ENCODE measurements around the gene TSPOAP1. TPM values are rescaled to one million over a fixed set of nuclear protein-coding genes. Genes with fewer than 3 reads are reported as not detected.

The TSPOAP1 gene
- total RNA-seq, 4 donors from 2014 or later: 0.59 to 43.7 (median 32.4) TPM

DNA sequence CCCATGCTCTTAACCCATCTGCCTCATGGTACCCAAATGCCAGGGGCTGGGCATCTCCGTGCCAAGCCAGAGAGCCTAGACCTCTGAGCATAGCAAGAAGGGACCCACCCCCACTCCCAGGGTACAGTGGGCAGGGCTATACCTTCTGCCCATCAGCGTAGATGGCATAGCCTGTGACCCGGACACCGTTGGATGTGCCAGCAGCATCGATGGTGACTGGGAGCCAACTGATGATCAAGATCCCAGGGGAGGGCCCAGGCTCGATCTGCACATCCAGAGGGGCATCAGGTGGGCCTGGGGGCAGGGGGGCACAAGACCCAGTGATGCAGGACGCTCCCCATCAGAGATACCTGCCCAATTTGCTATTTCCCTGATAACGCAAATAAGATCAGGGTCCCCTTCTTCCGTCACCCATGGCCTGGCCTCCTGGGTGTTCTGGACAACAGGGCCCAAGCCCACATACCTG is 17.1 kb downstream of the TSPOAP1 start:
- Histone ChIP-seq H3K36me3 (no peaks in the 10 kb centered on the region), H3K4me1 (no peaks in the 10 kb centered on the region), H3K27me3 (no peaks in the 10 kb centered on the region), H3K27ac (no peak overlapping the region), H3K9me3 (no peaks in the 10 kb centered on the region), H3K4me3 (no peak overlapping the region)
- peak in 1 of 2 donors; percentile 12 for DNase-seq
- no peak for TF ChIP-seq POLR2A (IDR thresholded peaks at IDR 0.05)
- TF ChIP-seq, protein P1, sequence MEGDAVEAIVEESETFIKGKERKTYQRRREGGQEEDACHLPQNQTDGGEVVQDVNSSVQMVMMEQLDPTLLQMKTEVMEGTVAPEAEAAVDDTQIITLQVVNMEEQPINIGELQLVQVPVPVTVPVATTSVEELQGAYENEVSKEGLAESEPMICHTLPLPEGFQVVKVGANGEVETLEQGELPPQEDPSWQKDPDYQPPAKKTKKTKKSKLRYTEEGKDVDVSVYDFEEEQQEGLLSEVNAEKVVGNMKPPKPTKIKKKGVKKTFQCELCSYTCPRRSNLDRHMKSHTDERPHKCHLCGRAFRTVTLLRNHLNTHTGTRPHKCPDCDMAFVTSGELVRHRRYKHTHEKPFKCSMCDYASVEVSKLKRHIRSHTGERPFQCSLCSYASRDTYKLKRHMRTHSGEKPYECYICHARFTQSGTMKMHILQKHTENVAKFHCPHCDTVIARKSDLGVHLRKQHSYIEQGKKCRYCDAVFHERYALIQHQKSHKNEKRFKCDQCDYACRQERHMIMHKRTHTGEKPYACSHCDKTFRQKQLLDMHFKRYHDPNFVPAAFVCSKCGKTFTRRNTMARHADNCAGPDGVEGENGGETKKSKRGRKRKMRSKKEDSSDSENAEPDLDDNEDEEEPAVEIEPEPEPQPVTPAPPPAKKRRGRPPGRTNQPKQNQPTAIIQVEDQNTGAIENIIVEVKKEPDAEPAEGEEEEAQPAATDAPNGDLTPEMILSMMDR (IDR thresholded peaks at IDR 0.05): no peak
- intact Hi-C loops (cut with DNase I; ENCODE audit: low total_unique reads): no loop called here

GRCh38 chr17:58310511-58311428 is 17.8 kb downstream of the TSPOAP1 start:
- intact Hi-C loops (cut with DNase I; ENCODE audit: low total_unique reads): no loop called here
- Histone ChIP-seq H3K27me3 (no peaks in the 10 kb centered on the region), H3K4me1 (no peaks in the 10 kb centered on the region), H3K9me3 (no peaks in the 10 kb centered on the region), H3K36me3 (no peaks in the 10 kb centered on the region), H3K4me3 (no peak overlapping the region), H3K27ac (no peak overlapping the region)
- TF ChIP-seq, protein P1 (IDR thresholded peaks at IDR 0.05): no peak
- TF ChIP-seq POLR2A (IDR thresholded peaks at IDR 0.05): no peak
- no peak for DNase-seq

- H3K36me3 ChIP-seq: no peaks in the 10 kb centered on the region
- no peak for DNase-seq
- intact Hi-C loops (cut with DNase I; ENCODE audit: low total_unique reads): no loop called here
These were observed 18.7 kb downstream of the TSPOAP1 start for GRCh38 chr17:58309918-58310259.

DNA sequence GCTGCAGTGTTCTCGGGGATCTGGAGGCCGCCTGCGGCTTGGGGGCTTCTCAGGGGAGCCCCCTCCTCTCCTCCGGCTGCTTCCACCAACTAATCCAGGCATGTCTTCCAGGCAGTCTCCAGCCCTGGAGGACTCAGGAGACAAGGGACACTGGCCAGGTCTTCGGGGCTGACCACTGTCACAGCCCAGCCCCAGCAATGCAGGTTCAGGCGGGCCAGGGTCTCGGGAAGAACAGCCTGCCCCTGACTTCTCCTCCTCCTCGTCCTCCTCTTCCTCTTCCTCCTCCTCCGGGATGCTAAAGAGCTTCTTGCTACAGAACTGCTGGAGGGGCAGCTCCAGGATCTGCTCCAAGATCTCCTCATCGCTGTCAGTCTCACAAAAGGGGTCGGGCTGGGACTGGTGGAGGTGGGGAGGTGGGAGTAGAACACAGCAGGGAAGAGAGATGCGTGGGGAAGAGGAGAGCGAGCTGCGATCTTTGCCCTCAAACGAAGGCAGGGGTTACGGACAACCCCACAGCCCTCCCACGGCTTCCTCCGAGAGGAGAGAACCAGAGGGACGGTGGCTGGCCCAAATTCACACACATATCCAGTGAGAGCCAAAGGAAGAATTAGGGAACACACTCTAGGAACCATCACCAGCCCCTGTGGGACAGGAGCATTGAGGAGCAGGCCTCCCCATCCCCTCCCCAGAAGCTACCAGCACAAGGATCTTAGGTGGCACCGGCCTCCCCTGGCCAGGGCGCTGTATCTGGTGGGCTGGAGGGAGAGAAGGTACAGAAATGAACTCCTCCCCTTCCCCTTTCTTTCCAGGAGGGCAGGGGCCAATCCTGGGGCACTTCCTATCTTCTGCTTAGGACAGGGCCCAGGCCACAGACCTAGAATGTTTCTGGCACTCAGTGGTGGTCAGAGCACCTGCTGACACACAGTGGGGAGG is 19.3 kb downstream of the TSPOAP1 start:
- Histone ChIP-seq H3K36me3 (no peaks in the 10 kb centered on the region), H3K27me3 (no peaks in the 10 kb centered on the region), H3K4me1 (no peaks in the 10 kb centered on the region), H3K4me3 (no peak overlapping the region), H3K27ac (no peak overlapping the region), H3K9me3 (no peaks in the 10 kb centered on the region)
- intact Hi-C loops (cut with DNase I; ENCODE audit: low total_unique reads): no loop called here
- TF ChIP-seq, protein P1 (IDR thresholded peaks at IDR 0.05): no peak
- peak in 1 of 2 donors; percentile 7 for DNase-seq

More at GRCh38 chr17:58309918-58310259, 18.7 kb downstream of the TSPOAP1 start:
- Histone ChIP-seq H3K27ac (no peak overlapping the region), H3K9me3 (no peaks in the 10 kb centered on the region), H3K4me3 (no peak overlapping the region), H3K4me1 (no peaks in the 10 kb centered on the region), H3K27me3 (no peaks in the 10 kb centered on the region)
- TF ChIP-seq, protein P1 (IDR thresholded peaks at IDR 0.05): no peak

Measured in uterus (tissue), 4 donors.